CD4-positive, alpha-beta T cell (primary cell): ENCODE measurements around the gene TSPO2. TPM values are rescaled to one million over a fixed set of nuclear protein-coding genes. Genes with fewer than 3 reads are reported as not detected.
A peak's percentile ranks its signal among the peaks of the same experiment; 100 is the strongest.

Experiments used
- ATAC-seq: fragments of 200-7000 bp; cut with Tn5 transposase; one replicate; pipeline ENCODE4 v1.10.0; 2022; ENCODE audit warnings: mild to moderate bottlenecking; ENCODE audit not compliant: poor library complexity
- CTCF ChIA-PET: fragments of 350-600 bp; sonication (Branson Sonifier 250); formaldehyde crosslinking; loops from one replicate; lab custom pipeline; 2021; ENCODE audit warnings: antibody characterized with exemption, inconsistent platforms; lab: Charles Lee
- POLR2A ChIA-PET: fragments of 350-600 bp; sonication (Branson Sonifier 250); formaldehyde crosslinking; loops from one replicate; lab custom pipeline; 2021; ENCODE audit warnings: antibody characterized with exemption, inconsistent platforms; lab: Charles Lee
- DNase-seq, 14 experiments: peaks; one replicate each; pipeline ENCODE4 v3.0.0-alpha.2; 2013 to 2020; ENCODE audit warnings: mixed read lengths in 2 of 14
- H3K27ac ChIP-seq, 2 donors: one replicate each; pipeline versions ENCODE4 v1.5.1 to v1.7.0; 2013; ENCODE audit warnings: low read length in 2 of 2, low read depth in 1 of 2, mild to moderate bottlenecking in 1 of 2
- H3K27me3 ChIP-seq, 2 experiments: 1 replicate in 1 of 2; 2 replicates in 1 of 2; pipeline versions ENCODE4 v1.6.1 to v1.7.0; 2013; ENCODE audit warnings: low read length in 2 of 2, control low read depth in 1 of 2, mild to moderate bottlenecking in 1 of 2, moderate library complexity in 1 of 2; ENCODE audit not compliant: insufficient read depth in 2 of 2, control insufficient read depth in 1 of 2
- H3K36me3 ChIP-seq: one replicate; pipeline ENCODE4 v1.6.1; 2013; ENCODE audit warnings: low read length, control low read depth; ENCODE audit not compliant: insufficient read depth
- H3K4me1 ChIP-seq: one replicate; pipeline ENCODE4 v1.6.1; 2013; ENCODE audit warnings: low read length, control low read depth; ENCODE audit not compliant: insufficient read depth
- H3K4me3 ChIP-seq: one replicate; pipeline ENCODE4 v1.5.1; 2013; ENCODE audit warnings: mild to moderate bottlenecking, low read length, moderate library complexity
- H3K9me3 ChIP-seq, 2 experiments: 1 replicate in 1 of 2; 2 replicates in 1 of 2; pipeline versions ENCODE4 v1.6.1 to v1.7.0; 2013; ENCODE audit warnings: low read length in 2 of 2, mild to moderate bottlenecking in 2 of 2, control low read depth in 1 of 2, moderate library complexity in 1 of 2; ENCODE audit not compliant: control insufficient read depth in 1 of 2, insufficient read depth in 1 of 2
- H3K27ac Mint-ChIP-seq: one replicate; pipeline ENCODE4 v1.8.0; 2020; ENCODE audit warnings: mixed read lengths
- H3K27me3 Mint-ChIP-seq: one replicate; pipeline ENCODE4 v1.8.0; 2021; ENCODE audit warnings: mixed read lengths
- H3K36me3 Mint-ChIP-seq: one replicate; pipeline ENCODE4 v1.8.0; 2021; ENCODE audit warnings: low read depth, mixed read lengths
- H3K4me1 Mint-ChIP-seq: one replicate; pipeline ENCODE4 v1.8.0; 2021; ENCODE audit warnings: low read depth, mixed read lengths
- H3K4me3 Mint-ChIP-seq: one replicate; pipeline ENCODE4 v1.8.0; 2020; ENCODE audit warnings: mild to moderate bottlenecking, mixed read lengths
- H3K9me3 Mint-ChIP-seq: one replicate; pipeline ENCODE4 v1.8.0; 2020; ENCODE audit warnings: mixed read lengths
- intact Hi-C, 2 experiments: fragments of 100-400 bp; cut with DNase I in 1 of 2; cut with micrococcal nuclease in 1 of 2; formaldehyde crosslinking; loops; one replicate each; pipeline versions ENCODE4 v1.15.1 to v1.9.0; 2023 to 2025; cut with DNase I, micrococcal nuclease
- total RNA-seq, 174 experiments: library from RNA in 2 of 174; stranded (reverse) in 2 of 174; gene quantifications; one replicate each; pipeline ENCODE4 v1.2.3 and lab custom pipeline; 2021 to 2026
- TF ChIP-seq, protein P1 (sequence below): fragments of 200-600 bp; IDR thresholded peaks from one replicate; pipeline ENCODE4 v1.8.0; 2022; ENCODE audit warnings: antibody characterized with exemption, mild to moderate bottlenecking

Gene TSPO2
- total RNA-seq, 2 experiments from 2014 or later, result not detected

DNA sequence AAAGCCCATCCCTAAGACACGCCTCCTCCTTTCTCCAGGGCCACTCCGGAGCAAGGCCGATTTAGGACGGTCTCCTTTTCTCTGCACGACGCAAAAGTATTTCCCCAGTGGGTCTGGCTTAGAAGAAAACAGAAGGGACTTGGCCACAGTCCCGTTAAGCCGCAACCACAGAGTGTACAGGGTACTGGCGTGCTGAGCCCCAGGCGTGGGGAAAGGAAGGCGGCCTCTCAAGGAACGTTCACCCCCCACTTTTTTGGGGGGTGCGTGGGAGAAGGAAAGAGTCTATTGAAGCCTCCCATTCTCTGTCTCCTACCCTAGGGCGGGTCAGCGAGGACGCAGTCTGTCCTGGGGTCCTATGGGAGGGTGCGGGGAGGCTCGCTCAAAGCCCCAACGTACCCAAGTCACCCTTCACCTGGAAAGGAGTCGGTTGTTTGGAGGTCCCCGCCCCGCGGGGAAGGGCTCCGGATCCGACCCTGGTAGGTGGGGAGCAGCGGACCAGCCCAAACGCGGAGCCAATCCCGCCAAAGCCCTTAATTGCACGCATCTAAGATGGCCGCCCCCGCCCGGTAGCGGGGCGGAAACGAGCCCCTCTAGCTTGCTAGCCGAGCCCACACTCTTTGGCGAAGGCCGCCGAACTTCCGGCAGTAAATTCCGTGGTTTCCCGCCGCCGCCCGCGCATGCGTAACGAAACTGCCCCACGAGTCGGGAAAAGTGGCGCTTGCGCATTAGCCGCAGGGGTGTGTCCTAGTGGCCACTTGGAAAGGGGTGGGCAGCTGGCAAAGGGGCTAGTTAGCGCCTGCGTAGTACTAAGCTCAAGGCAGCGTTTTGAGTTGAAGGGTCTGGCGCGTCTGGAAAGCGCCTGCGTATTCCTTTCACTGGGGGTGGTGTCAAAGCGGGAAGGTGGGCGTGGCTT is 29.9 kb downstream of the TSPO2 start, which contains the start of gene OARD1:
TSS of gene OARD1 (minus strand) at position 434 of the 913 bp plus-strand sequence. CDS start 722 bp downstream, outside the sequence.
- CTCF ChIA-PET, result interaction anchor here (0.6 to 1.3 kb wide), 3 partner anchors 16 to 715 kb away, joined by 3 to 4 read pairs (median 3); partner anchors contain the start of gene TOMM6
- Mint-ChIP-seq H3K4me3 (peak within 1 kb of the TSS; percentile 92), H3K9me3 (no peaks in the 10 kb centered on the region), H3K4me1 (peaks cover 51% of the 10 kb centered on the region), H3K27ac (peak within 1 kb of the TSS; percentile 88), H3K27me3 (no peaks in the 10 kb centered on the region), H3K36me3 (peaks cover 50% of the 10 kb centered on the region)
- peak within 1 kb of the TSS; percentile 95 to 96 for H3K27ac ChIP-seq
- TF ChIP-seq, protein P1, sequence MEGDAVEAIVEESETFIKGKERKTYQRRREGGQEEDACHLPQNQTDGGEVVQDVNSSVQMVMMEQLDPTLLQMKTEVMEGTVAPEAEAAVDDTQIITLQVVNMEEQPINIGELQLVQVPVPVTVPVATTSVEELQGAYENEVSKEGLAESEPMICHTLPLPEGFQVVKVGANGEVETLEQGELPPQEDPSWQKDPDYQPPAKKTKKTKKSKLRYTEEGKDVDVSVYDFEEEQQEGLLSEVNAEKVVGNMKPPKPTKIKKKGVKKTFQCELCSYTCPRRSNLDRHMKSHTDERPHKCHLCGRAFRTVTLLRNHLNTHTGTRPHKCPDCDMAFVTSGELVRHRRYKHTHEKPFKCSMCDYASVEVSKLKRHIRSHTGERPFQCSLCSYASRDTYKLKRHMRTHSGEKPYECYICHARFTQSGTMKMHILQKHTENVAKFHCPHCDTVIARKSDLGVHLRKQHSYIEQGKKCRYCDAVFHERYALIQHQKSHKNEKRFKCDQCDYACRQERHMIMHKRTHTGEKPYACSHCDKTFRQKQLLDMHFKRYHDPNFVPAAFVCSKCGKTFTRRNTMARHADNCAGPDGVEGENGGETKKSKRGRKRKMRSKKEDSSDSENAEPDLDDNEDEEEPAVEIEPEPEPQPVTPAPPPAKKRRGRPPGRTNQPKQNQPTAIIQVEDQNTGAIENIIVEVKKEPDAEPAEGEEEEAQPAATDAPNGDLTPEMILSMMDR, result no peak
- H3K36me3 ChIP-seq, result peaks cover 28% of the 10 kb centered on the region
- H3K4me3 ChIP-seq, result peak within 1 kb of the TSS; percentile 70
- no peaks in the 10 kb centered on the region for H3K9me3 ChIP-seq
- no peaks in the 10 kb centered on the region for H3K27me3 ChIP-seq
- POLR2A ChIA-PET, result interaction anchor here (0.5 to 2.7 kb wide), 14 partner anchors 8 to 1958 kb away, joined by 3 to 25 read pairs (median 4); partner anchors contain the start of genes APOBEC2, SAYSD1 and TREML2
- intact Hi-C loops, result loop anchor here (1.0 to 10.0 kb wide), 6 partner anchors 110 to 1957 kb away; partner anchors contain the start of genes FOXP4 (in 1 of the 2) and SAYSD1 (in 1 of the 2)
- peaks cover 23% of the 10 kb centered on the region for H3K4me1 ChIP-seq
- DNase-seq (peak; percentile 99 to 100 (median 100)), ATAC-seq (peak; percentile 71)

DNA sequence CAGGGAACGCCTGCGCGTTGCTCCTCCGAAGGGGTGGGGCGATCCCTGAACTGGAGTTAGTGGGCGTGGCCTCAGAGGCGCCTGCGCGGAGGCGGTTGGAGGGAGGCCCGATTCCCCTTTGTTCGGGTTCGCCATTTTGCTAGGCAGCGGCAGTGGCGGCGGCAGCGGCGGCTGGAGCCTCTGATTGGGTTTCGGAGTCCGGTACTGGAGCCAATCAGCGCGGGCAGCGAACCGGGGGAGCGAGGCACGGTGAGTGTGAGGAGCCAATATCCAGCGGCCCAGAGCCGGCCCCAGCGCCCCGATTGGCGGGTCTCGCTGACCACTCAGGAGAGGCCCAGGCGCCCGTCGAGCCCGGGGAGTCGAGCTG is 30.6 kb downstream of the TSPO2 start, which contains the start of gene NFYA:
TSS of gene NFYA (plus strand) at position 139 of the 367 bp plus-strand sequence. CDS start 6,116 bp downstream, outside the sequence.
- Histone ChIP-seq H3K27ac (peak within 1 kb of the TSS; percentile 95 to 96), H3K4me3 (peak within 1 kb of the TSS; percentile 70), H3K4me1 (peaks cover 23% of the 10 kb centered on the region), H3K9me3 (no peaks in the 10 kb centered on the region), H3K27me3 (no peaks in the 10 kb centered on the region), H3K36me3 (peaks cover 21% of the 10 kb centered on the region)
- Mint-ChIP-seq H3K27ac (peak within 1 kb of the TSS; percentile 88), H3K36me3 (peaks cover 43% of the 10 kb centered on the region), H3K9me3 (no peaks in the 10 kb centered on the region), H3K27me3 (no peaks in the 10 kb centered on the region), H3K4me1 (peaks cover 51% of the 10 kb centered on the region), H3K4me3 (peak within 1 kb of the TSS; percentile 93)
- intact Hi-C loops, result loop anchor here (1.0 to 10.0 kb wide), 6 partner anchors 109 to 1958 kb away; partner anchors contain the start of genes FOXP4 (in 1 of the 2) and SAYSD1 (in 1 of the 2)
- ChIA-PET POLR2A (interaction anchor here (0.5 to 2.7 kb wide), 10 partner anchors 8 to 1958 kb away, joined by 3 to 25 read pairs (median 4); partner anchors contain the start of genes APOBEC2, SAYSD1 and TREML2), CTCF (interaction anchor here (0.9 to 1.3 kb wide), 2 partner anchors 15 to 45 kb away, joined by 3 to 4 read pairs; no protein-coding TSS in a partner anchor)
- ATAC-seq (peak; percentile 62), DNase-seq (peak in 10 of 14 experiments; percentile 100)
- TF ChIP-seq, protein P1, result no peak
